GM18508 (cell line): ENCODE data around the gene OPCML.

Experiments
- ATAC-seq: cut with Tn5 transposase; IDR thresholded peaks from one replicate; pipeline ENCODE4 v1.9.1; 2021; ENCODE audit warnings: moderate number of reproducible peaks; ENCODE audit not compliant: insufficient read depth, unreplicated experiment

OPCML gene

GRCh38 chr11:132742929-132743328 is 789.4 kb downstream of the OPCML start:
- ATAC-seq = no peak

GRCh38 chr11:132734217-132734616 is 798.1 kb downstream of the OPCML start:
- no peak for ATAC-seq

- no peak for ATAC-seq
Measured at GRCh38 chr11:132728026-132728425, 804.3 kb downstream of the OPCML start.

GRCh38 chr11:132721526-132721925 is 810.8 kb downstream of the OPCML start:
- ATAC-seq = no peak

GRCh38 chr11:132719684-132720083 is 812.6 kb downstream of the OPCML start:
- no peak for ATAC-seq

- ATAC-seq = peak; percentile 93
Measured at GRCh38 chr11:132718711-132719671, 813.3 kb downstream of the OPCML start.

- no peak for ATAC-seq
Measured at GRCh38 chr11:132717824-132718223, 814.5 kb downstream of the OPCML start.

- no peak for ATAC-seq
Measured at GRCh38 chr11:132716037-132716436, 816.3 kb downstream of the OPCML start.

- no peak for ATAC-seq
Measured at GRCh38 chr11:132714859-132715440, 817.4 kb downstream of the OPCML start.

GRCh38 chr11:132712466-132712865 is 819.8 kb downstream of the OPCML start:
- ATAC-seq = no peak

- no peak for ATAC-seq
Measured at GRCh38 chr11:132704781-132705375, 827.4 kb downstream of the OPCML start.

- ATAC-seq = no peak
Measured at GRCh38 chr11:132692891-132693290, 839.4 kb downstream of the OPCML start.

GRCh38 chr11:132691848-132692550 is 840.3 kb downstream of the OPCML start:
- no peak for ATAC-seq

GRCh38 chr11:132686886-132687285 is 845.4 kb downstream of the OPCML start:
- ATAC-seq = no peak

- ATAC-seq = no peak
Measured at GRCh38 chr11:132685174-132685611, 847.1 kb downstream of the OPCML start.

GRCh38 chr11:132683602-132684001 is 848.7 kb downstream of the OPCML start:
- ATAC-seq = no peak

GRCh38 chr11:132681971-132682370 is 850.3 kb downstream of the OPCML start:
- no peak for ATAC-seq

- ATAC-seq = no peak
Measured at GRCh38 chr11:132680584-132680983, 851.7 kb downstream of the OPCML start.

GRCh38 chr11:132674151-132674550 is 858.1 kb downstream of the OPCML start:
- no peak for ATAC-seq

- ATAC-seq = no peak
Measured at GRCh38 chr11:132671851-132672370, 860.4 kb downstream of the OPCML start.
